Sciatic nerve (tissue), 2 donors: ENCODE data around the gene TCTA. TPM values are rescaled to one million over a fixed set of nuclear protein-coding genes. Genes with fewer than 3 reads are reported as not detected.

ENCODE experiments used
- ATAC-seq: fragments of 200-7000 bp; cut with Tn5 transposase; one replicate; pipeline ENCODE4 v1.9.1; 2020; ENCODE audit warnings: mild to moderate bottlenecking, moderate library complexity
- DNase-seq: peaks from one replicate; pipeline ENCODE4 v3.0.0-alpha.2; 2020; ENCODE audit warnings: low spot score
- intact Hi-C: fragments of 100-400 bp; cut with DNase I; formaldehyde crosslinking; loops from one replicate; pipeline ENCODE4 v1.14.2; 2022
- total RNA-seq: library from RNA; stranded (reverse); fragmentation: NEBNext Ultra II Directional; extraction: Animal tissue kit (Norgen Biotek cat#: 25700); gene quantifications from one replicate; pipeline ENCODE4 v1.2.1, GENCODE V29; 2021
- donor health status: DM: no; HTN: no; CAD: no.
- donor health status: DM: no; HTN: no; CAD: no.

The TCTA gene
- total RNA-seq, 1 donor from 2014 or later = 28.5 TPM

DNA sequence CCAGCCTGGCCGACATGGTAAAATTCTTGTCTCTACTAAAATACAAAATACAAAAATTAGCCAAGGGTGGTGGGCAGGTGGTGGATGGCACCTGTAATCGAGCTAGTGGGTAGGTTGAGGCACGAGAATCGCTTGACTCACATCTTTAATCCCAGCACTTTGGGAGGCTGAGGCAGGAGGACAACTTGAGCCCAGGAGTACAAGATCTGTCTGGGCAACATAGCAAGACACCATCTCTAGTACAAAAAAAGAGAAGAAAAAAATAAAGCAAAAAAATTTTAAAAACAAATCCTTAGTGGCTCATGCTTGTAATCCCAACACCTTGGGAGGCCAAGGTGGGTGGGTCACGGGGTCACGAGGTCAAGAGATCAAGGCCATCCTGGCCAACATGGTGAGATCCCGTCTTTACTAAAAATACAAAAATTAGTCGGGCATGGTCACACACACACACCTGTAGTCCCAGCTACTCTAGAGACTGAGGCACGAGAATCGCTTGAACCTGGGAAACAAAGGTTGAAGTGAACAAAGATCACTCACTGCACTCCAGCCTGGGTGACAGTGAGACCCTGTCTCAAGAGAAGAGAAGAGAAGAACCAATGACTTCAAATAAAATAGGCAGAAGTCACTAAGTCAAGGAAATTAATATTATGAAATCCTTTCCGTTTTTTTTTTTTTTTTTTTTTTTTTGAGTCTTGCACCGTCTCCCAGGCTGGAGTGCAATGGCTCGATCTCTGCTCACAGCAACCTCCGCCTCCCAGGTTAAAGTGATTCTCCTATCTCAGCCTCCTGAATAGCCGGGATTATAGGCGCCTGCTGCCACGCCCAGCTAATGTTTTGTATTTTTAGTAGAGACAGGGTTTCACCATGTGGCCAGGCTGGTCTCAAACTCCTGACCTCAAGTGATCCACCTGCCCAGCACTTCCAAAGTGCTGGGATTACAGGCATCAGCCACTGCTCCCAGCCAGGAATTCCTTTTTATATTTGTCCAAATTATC is 5.4 kb upstream of the TCTA start:
- intact Hi-C loops = no loop called here
- DNase-seq (no peak), ATAC-seq (no peak)

- no peak for ATAC-seq
- no peak for DNase-seq
- intact Hi-C loops = no loop called here
These were observed 2.0 kb upstream of the TCTA start for GRCh38 chr3:49410066-49410845.

GRCh38 chr3:49410846-49411534 is 1.2 kb upstream of the TCTA start:
- ATAC-seq (no peak), DNase-seq (no peak)
- intact Hi-C loops = no loop called here

DNA sequence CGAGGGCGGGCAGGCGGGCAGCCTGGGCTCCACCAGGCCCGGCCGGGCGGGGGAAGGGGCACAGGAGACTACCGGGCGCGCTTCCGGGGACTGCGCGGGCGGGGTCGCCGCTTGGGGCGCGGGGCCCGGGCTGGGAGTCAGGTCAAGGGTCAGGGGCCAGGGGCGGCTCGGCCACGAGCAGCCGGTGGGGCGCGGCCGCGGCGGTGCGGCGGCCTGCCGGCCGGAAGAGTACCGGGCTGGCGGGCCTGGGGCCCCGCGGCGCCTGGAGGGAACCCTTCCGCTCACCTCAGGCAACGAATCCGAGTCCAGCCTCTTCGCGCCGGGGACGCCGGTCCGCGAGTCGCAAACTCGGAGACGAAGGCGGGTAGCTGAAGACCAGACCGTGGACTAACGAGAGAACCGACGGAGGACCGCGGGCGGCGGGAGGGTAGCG is 672 bp upstream of the TCTA start:
- DNase-seq (peak; percentile 71), ATAC-seq (no peak)
- intact Hi-C loops = no loop called here

DNA sequence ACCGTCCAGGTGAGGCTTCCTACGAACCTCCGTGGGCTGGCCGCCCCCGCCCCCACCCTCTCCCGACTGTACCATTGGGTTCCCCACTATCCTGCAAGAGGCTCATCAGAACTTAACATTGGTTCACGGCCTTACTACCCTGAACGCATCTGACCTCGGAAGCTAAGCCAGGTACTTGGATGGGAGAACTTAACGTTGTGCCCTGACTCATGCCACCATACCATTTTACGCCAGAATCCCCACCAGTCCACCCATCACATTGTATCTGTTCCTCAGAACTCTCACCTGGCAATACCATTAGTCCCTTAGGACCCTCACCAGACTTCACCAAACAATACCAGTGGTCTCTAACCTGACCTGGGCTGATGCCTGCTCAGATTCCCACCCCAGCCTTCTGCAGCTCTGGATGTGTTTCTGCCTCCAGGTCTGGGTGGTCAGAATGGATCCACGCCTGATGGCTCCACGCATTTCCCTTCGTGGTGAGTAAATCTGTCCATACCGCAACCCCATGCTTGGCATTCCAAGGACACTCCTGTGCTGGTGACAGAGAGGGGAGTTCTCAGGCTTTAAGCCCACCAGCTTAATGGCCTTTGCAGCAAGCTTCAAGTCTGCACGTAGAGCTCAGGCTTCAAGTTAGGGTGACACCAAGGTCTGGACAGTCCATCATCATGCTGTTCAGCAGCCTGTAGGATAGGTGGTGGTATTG is 562 bp downstream of the TCTA start:
- no peak for DNase-seq
- intact Hi-C loops = no loop called here
- ATAC-seq = no peak

DNA sequence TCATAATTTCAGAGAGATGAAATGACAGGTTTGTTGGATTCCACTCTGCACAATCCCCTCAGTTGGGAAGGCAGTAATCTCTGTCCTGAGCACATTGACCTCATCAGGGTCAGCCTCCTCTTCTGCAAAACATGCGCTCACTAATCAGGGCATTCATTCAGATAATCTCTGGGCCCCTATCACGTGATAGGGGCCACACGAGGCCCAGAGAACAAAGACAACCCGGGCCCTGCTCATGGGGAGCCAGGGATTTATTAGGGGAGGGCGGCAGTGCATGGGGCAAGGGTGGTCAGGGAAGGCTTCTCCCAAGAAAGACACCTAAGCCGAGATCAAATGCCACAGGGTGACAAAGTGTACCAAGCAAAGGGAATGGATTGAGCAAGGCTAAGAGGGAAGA is 1.1 kb downstream of the TCTA start:
- ATAC-seq (no peak), DNase-seq (no peak)
- intact Hi-C loops = no loop called here

DNA sequence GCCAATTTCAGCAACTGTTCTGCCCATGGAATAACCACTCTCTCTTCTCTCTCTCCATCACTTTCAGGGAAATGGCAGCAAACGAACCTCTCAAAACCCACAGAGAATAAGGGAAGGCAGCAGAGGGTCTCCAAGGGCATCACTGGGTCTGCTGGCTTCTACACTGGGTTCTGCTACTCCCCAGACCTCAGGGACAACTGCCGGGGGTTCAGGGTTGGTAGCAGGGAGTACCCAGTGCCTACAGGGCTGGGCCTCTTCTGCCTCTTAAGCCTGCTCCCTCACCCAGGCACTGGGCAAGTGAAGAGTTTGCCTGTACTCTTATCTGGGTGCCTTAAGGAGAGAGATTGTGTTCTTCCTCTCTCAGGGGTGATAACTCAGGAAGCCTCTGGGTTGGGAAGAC is 2.5 kb downstream of the TCTA start:
- intact Hi-C loops = no loop called here
- ATAC-seq = no peak
- DNase-seq = no peak

DNA sequence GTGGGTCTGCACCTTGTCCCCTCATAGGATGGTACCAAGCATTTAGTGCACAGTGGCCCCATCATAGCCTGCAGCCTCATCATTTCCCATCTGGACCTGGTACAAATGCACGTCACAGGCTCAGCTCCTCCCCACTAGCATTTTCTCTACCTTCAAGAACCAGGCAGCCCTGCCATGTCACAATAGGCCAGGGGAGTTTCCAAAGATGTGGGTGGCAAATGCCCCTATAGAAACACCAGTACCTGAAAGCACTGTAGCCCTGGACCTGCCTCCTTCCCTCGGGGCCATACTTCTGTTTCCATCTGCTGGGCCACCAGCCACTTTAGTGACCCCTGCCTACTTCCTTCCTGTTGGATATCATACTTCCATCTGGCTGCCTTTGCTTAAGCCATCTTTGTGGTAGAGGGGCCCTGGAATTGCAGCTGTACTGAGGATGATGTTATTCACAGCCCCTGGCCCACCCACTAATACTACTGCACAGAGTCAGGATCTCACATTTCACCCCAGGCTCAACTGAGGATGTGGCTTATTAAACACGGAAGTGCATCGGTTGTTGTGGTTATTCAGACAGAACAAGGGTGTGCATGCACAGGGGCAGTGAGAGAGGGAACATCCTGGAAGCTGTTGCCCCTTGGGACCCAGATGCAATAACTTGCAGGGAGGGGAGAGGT is 3.8 kb downstream of the TCTA start:
- ATAC-seq = no peak
- intact Hi-C loops = no loop called here
- DNase-seq = no peak

DNA sequence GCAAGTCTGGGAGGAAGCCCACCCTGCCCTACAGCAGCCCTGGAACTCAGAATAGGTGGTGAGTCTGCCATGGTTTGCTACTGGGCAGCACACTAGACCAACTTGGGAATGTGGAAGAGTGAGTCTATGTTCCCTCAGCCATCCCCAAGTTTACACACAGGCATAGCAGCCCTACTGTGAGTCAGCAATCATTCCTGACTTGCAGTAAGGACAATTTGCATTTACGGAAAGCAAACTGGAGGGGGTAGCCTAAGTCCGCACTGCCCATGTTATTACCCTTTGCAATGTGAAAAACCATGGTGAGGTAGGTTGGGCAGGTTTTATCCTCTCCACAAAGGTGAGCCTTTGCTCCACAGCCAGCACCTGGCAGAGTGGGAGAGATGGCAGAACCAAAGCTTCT is 4.6 kb downstream of the TCTA start:
- DNase-seq = no peak
- no peak for ATAC-seq

DNA sequence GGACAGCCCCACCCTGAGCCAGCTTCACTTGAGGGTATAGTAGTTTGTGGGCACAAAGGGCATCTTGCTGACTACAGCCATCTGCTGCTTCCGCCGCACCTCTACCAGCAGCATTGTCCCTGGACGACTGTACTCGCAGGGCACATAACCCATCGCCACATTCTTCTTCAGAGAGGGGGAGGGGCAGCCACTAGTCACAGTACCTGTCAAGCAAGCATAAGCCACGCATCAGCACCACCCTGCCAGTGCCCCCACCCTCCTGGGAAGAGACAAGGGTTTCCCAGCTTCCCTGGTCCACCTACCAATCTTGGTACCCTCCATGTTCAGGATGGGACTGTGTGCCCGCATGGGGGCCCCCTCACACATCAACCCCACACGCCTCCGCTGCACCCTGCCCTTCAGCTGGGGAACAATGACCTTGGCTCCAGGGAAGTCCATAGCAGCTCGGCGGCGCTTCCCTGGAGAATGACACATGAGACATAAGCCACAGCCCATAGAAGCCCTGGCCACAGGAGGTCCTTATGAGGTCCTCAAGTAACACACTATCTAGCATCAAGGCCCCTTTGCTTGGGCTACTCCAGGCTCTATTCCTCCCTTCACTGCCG is 5.4 kb downstream of the TCTA start:
- intact Hi-C loops = no loop called here
- DNase-seq (no peak), ATAC-seq (no peak)

More for the DNA sequence above, 4.6 kb downstream of the TCTA start:
- intact Hi-C loops = no loop called here

DNA sequence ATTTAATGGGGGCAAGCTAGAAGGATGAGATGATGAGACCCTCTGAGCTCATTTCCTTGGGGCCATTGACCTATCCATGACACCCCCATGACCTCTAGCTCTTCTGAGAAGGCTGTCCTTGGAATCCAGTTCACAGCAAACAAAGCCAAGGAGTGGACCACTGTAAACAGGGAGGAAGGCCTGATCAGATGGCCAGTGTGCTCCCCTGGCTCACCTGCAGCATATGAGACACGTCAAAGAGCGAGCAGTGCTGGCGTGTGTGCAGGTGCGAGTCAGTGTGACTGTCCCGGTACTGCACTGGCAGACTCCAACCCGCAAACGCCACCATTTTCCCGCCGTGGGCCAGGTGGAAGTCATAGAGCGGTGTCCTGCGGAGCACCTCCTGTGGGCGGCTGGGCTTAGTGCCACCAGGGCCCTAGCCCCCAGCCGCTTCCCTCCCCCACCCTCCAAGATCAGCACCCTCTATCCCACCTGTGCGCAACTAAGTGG is 9.7 kb downstream of the TCTA start:
- intact Hi-C loops = no loop called here
- ATAC-seq = peak; percentile 6
- DNase-seq = no peak

DNA sequence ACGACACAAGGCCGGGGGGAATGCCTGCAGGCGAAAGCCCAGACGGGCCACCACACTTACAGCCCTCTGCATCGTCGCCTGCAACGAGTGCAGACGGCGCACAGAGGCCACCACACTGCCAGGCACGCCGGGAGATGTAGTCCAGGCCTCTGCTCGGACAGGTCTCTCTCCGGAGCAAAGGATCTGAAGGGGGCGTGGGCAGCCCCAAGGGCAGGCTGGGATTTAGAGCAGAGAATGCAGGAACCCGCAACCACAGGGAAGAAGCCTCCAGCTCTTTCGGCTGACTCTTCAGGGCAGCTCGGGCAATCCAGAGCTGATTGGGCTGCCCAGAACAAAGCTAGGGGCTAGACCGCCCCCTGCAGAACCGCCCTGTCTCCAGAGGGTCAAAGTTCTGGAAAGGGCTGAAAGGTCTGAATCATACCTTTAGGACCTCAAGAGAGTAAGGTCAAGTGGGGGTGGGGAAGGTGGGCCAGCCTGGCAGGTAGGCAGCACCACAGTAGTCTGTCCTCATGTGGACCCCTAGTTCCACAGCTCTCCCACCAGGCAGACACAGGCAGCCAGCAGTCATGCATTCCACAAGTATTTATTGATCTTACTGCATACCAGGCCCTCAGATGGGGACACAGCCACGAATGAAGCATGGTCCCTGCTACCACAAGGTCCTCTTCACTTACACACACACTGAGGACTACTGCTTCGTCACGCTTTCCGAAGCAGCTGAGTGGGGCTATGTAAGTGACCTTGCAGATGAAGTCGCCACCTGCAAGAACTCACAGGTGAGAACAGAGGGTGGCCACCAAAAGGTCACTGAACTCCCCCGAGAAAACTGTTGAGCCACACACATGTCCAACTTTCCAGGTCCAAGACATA is 10.4 kb downstream of the TCTA start, which contains the start of gene AMT:
Gene AMT (minus strand): TSS at position 95 of the 870 bp plus-strand sequence. CDS start 23 bp downstream, at position 72.
- intact Hi-C loops = no loop called here
- ATAC-seq = peak; percentile 74
- no peak for DNase-seq

GRCh38 chr3:49424816-49425215 is 12.6 kb downstream of the TCTA start:
- no peak for DNase-seq
- intact Hi-C loops = no loop called here
- ATAC-seq = no peak

GRCh38 chr3:49427586-49427985 is 15.4 kb downstream of the TCTA start:
- intact Hi-C loops = no loop called here
- ATAC-seq (no peak), DNase-seq (no peak)

DNA sequence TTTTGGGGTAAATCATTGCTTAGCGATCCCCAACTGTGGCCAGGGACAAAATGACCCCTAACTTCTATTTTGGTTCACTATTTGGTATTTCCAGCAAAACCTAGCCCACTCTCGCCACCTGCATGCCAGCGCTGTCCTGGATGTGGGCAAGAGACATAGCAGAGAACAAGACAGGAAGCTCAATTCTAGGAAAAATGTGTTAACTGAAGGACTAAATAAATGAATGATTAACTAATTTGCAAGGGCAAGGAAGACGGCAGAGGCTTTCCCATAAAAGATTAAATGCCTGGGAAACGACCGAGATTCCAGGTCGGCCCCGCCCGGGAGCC is 16.5 kb downstream of the TCTA start:
- DNase-seq (no peak), ATAC-seq (no peak)
- intact Hi-C loops = no loop called here

- ATAC-seq (no peak), DNase-seq (no peak)
- intact Hi-C loops = no loop called here
These were observed 22.5 kb downstream of the TCTA start for GRCh38 chr3:49434731-49435130.

DNA sequence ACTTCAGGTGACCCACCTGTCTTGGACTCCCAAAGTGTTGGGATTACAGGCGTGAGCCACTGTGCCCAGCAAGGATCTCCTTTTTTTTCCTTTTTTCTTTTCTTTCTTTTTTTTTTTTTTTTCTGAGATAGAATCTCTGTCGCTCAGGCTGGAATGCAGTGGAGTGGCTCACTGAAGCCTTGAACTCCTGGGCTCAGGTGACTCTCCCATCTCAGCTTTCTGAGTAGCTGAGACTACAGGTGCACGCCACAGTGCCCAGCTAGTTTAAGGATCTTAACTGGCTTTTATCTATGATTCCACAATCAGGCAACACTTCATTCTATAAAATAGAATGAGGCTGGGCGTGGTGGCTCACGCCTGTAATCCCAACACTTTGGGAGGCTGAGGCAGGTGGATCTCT is 33.2 kb downstream of the TCTA start:
- ATAC-seq = no peak
- no peak for DNase-seq
- intact Hi-C loops = no loop called here
